Measurements from ENCODE around the gene RPS17. TPM values are rescaled to one million over a fixed set of nuclear protein-coding genes. Genes with fewer than 3 reads are reported as not detected.
A peak's percentile ranks its signal among the peaks of the same experiment; 100 is the strongest.
"Not testable (repeated sequence)": the region's sequence is repeated elsewhere in the genome, so short reads cannot be mapped to it uniquely, and the experiment has no call there.

RPS17 gene
- total RNA-seq, 1 experiment from 2014 or later = 5,360 TPM

GRCh38 chr15:82507087-82507486, 33.2 kb downstream of the RPS17 start:
- not testable (repeated sequence) for H3K4me1 ChIP-seq

GRCh38 chr15:82505842-82506241, 34.4 kb downstream of the RPS17 start:
- not testable (repeated sequence) for H3K36me3 ChIP-seq; H3K4me3 ChIP-seq; H3K4me1 ChIP-seq; H3K9me3 ChIP-seq (replicated peaks); H3K27ac ChIP-seq; DNase-seq; H3K27me3 ChIP-seq

More at GRCh38 chr15:82507087-82507486, 33.2 kb downstream of the RPS17 start:
- H3K27me3 ChIP-seq; H3K27ac ChIP-seq; H3K36me3 ChIP-seq; DNase-seq; H3K9me3 ChIP-seq (replicated peaks); H3K4me3 ChIP-seq: not testable (repeated sequence)

GRCh38 chr15:82504074-82504473, 36.2 kb downstream of the RPS17 start:
- not testable (repeated sequence) for H3K4me1 ChIP-seq; H3K9me3 ChIP-seq (replicated peaks); H3K27ac ChIP-seq; DNase-seq; H3K4me3 ChIP-seq; H3K27me3 ChIP-seq; H3K36me3 ChIP-seq

GRCh38 chr15:82502700-82503339, 37.4 kb downstream of the RPS17 start:
- H3K4me1 ChIP-seq; H3K36me3 ChIP-seq; H3K27ac ChIP-seq; H3K4me3 ChIP-seq; H3K9me3 ChIP-seq (replicated peaks); H3K27me3 ChIP-seq: not testable (repeated sequence)
- DNase-seq = peak in 1 of 2 experiments; percentile 24

- not testable (repeated sequence) for H3K27me3 ChIP-seq; H3K9me3 ChIP-seq (replicated peaks); H3K4me3 ChIP-seq; H3K36me3 ChIP-seq; H3K27ac ChIP-seq; H3K4me1 ChIP-seq
- DNase-seq = peak; percentile 41 to 42
These were observed 39.5 kb downstream of the RPS17 start for GRCh38 chr15:82500772-82501171.

GRCh38 chr15:82497978-82498377, 42.3 kb downstream of the RPS17 start:
- not testable (repeated sequence) for H3K36me3 ChIP-seq; H3K27ac ChIP-seq; H3K27me3 ChIP-seq; H3K4me1 ChIP-seq; H3K9me3 ChIP-seq (replicated peaks); H3K4me3 ChIP-seq; DNase-seq

GRCh38 chr15:82488250-82488649, 52.0 kb downstream of the RPS17 start:
- not testable (repeated sequence) for H3K27me3 ChIP-seq; H3K27ac ChIP-seq; H3K36me3 ChIP-seq; H3K4me1 ChIP-seq; H3K4me3 ChIP-seq; DNase-seq; H3K9me3 ChIP-seq (replicated peaks)

GRCh38 chr15:82487045-82487444, 53.2 kb downstream of the RPS17 start:
- not testable (repeated sequence) for DNase-seq; H3K27ac ChIP-seq; H3K4me1 ChIP-seq; H3K36me3 ChIP-seq; H3K9me3 ChIP-seq (replicated peaks); H3K27me3 ChIP-seq; H3K4me3 ChIP-seq

Other genes starting within 250 kb of the RPS17 start
- 0.10 TPM in 1 of 2 replicates, not detected in the other for gene GOLGA6L10, start 191.0 kb downstream of the RPS17 start, total RNA-seq (2014; rRNA removed; shearing (Covaris generic))
- 4.7 and 7.3 TPM in 2 replicates for gene GOLGA6L9, start 110.6 kb downstream of the RPS17 start, total RNA-seq (2014; rRNA removed; shearing (Covaris generic))
- 0.04 and 0.13 TPM in 2 replicates for gene CPEB1, start 106.9 kb upstream of the RPS17 start, total RNA-seq (2014; rRNA removed; shearing (Covaris generic))
- gene AP3B2, start 169.4 kb upstream of the RPS17 start, total RNA-seq (2014; rRNA removed; shearing (Covaris generic)) = not detected in 2 replicates

All from SJCRH30 (cell line).